A673 (cell line): ENCODE measurements around the gene AOPEP. TPM values are rescaled to one million over a fixed set of nuclear protein-coding genes. Genes with fewer than 3 reads are reported as not detected.

Source experiments
- BruUV-seq: library from RNA; stranded (reverse); fragments of 400-500 nt; replicated peaks from 2 replicates; lab custom pipeline; 2021; lab: Mats Ljungman, UMichigan
- CTCF ChIA-PET: fragments of 300-600 bp; sonication (Branson Sonifier 250); formaldehyde crosslinking; loops from one replicate; lab custom pipeline; 2022; ENCODE audit warnings: antibody characterized with exemption; lab: Charles Lee
- POLR2A ChIA-PET: fragments of 300-600 bp; sonication (Branson Sonifier 250); formaldehyde crosslinking; loops from one replicate; lab custom pipeline; 2022; ENCODE audit warnings: antibody characterized with exemption; ENCODE audit not compliant: low non-redundant PET; lab: Charles Lee
- DNase-seq: peaks from one replicate; pipeline ENCODE4 v3.0.0-alpha.2; 2015; ENCODE audit warnings: low spot score
- H3K27ac ChIP-seq: fragments of 200-600 bp; sonication (generic); 2 replicates; pipeline ENCODE4 v1.5.1; 2016; ENCODE audit warnings: mixed run types, low read depth, mild to moderate bottlenecking, mixed read lengths, antibody characterized with exemption, low read length; ENCODE audit not compliant: poor library complexity, severe bottlenecking
- H3K27me3 ChIP-seq: fragments of 200-600 bp; sonication (generic); replicated peaks from 2 replicates; pipeline ENCODE4 v1.6.1; 2017; ENCODE audit warnings: mixed run types, low read depth, mild to moderate bottlenecking, mixed read lengths, antibody characterized with exemption, low read length; ENCODE audit not compliant: insufficient read depth, poor library complexity
- H3K36me3 ChIP-seq: fragments of 200-600 bp; sonication (generic); 2 replicates; pipeline ENCODE4 v1.6.1; 2016; ENCODE audit warnings: mixed run types, mild to moderate bottlenecking, mixed read lengths, antibody characterized with exemption, low read length; ENCODE audit not compliant: insufficient read depth, poor library complexity, severe bottlenecking
- H3K4me1 ChIP-seq: fragments of 200-600 bp; sonication (generic); 2 replicates; pipeline ENCODE4 v1.6.1; 2017; ENCODE audit warnings: mixed run types, mild to moderate bottlenecking, mixed read lengths, antibody characterized with exemption, low read length; ENCODE audit not compliant: insufficient read depth, poor library complexity, severe bottlenecking
- H3K4me3 ChIP-seq: fragments of 200-600 bp; sonication (generic); 2 replicates; pipeline ENCODE4 v1.5.1; 2016; ENCODE audit warnings: low read depth, mixed run types, mild to moderate bottlenecking, mixed read lengths, low read length; ENCODE audit not compliant: poor library complexity, severe bottlenecking
- H3K9me3 ChIP-seq: fragments of 200-600 bp; sonication (generic); 2 replicates; pipeline ENCODE4 v1.6.1; 2016; ENCODE audit warnings: mixed run types, low read depth, mild to moderate bottlenecking, mixed read lengths, antibody characterized with exemption, low read length; ENCODE audit not compliant: poor library complexity, severe bottlenecking
- EZH2 ChIP-seq: fragments of 200-600 bp; sonication (generic); IDR thresholded peaks from 2 replicates; pipeline ENCODE4 v1.6.1; 2017; ENCODE audit warnings: borderline replicate concordance, low read depth, mild to moderate bottlenecking, mixed read lengths, antibody characterized with exemption, low read length; ENCODE audit not compliant: poor library complexity, severe bottlenecking
- intact Hi-C: fragments of 100-400 bp; cut with micrococcal nuclease; formaldehyde crosslinking; loops from one replicate; pipeline ENCODE4 v1.10.0; 2022; ENCODE audit not compliant: unreplicated experiment
- total RNA-seq: library from RNA; stranded (reverse); gene quantifications from 2 replicates; pipeline ENCODE4 v1.2.3, GENCODE V29; 2021
- TF ChIP-seq, protein P1 (sequence below): fragments of 300-800, 200-600 bp; sonication (generic); conservative IDR thresholded peaks from 2 replicates; pipeline ENCODE4 v1.5.1; 2017; ENCODE audit warnings: low read depth, mild to moderate bottlenecking, antibody characterized with exemption, low read length, moderate library complexity, mixed read lengths

AOPEP gene
- total RNA-seq, 1 experiment from 2014 or later = 17.5 TPM

DNA sequence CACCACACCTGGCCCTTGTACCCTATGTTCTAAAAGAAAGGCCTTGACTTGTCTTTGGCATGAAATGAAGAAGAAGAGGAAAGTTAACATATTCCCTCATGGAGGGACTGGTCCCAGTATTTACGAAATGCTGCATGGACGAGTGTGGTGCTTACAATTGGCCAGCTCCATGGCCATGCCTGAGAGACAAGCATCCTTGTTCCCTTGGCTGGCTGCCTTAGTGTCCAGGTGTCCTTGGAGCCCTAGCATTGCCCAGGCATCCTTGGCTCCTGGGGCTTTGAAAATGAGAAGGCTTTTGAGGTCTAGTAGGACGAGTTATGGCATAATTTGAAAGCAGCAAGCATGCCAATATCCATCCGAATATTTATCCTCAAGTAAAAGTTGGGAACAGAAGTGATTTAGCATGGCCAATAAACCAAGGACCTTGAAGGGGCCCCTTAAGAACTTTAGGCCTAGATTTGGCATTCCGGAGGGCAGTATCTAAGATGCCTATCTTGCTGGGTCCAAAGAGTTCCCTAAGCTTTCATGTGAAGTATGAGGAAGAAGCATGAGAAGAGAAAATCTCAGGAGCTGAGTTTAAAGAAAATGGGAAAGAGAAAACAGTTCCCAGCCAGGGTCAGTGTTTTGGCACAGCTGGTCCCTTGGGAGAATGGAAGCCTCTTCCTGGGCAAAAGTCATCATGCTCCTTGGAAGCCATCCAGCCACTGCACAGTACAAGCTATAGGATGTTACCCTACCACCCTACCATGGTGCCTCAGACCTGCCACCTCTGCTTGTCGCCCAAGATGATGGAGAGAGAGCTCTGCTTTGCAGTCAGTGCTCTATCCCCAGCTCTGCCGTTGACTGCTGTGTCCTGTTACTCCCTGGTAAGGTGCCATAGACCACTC is 91.0 kb downstream of the AOPEP start:
- no peak for DNase-seq
- Histone ChIP-seq H3K4me1 (no peaks in the 10 kb centered on the region), H3K27me3 (no peaks in the 10 kb centered on the region), H3K9me3 (no peaks in the 10 kb centered on the region), H3K4me3 (no peak overlapping the region), H3K36me3 (no peaks in the 10 kb centered on the region), H3K27ac (no peak overlapping the region)
- no TSS peak for BruUV-seq
- no peak for TF ChIP-seq EZH2
- POLR2A ChIA-PET = no interaction called here
- intact Hi-C loops = no loop called here
- CTCF ChIA-PET = no interaction called here

DNA sequence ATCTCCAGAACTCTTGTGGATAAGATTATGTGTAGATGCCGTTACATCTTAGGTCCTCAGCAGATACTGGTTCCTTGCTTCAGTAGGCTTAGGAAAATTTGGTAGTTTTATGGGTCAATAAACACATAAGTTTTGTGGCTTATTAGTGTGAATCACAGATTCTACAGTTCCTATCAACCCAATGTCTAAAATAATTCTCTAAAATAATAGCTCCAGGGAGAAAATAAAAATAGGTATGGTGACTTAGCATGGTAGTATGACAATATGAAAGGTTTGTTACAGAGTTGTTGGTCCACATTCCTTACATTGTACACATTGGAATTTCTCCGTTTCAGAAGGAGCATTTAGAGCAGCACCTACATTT is 91.7 kb downstream of the AOPEP start:
- intact Hi-C loops = no loop called here
- Histone ChIP-seq H3K4me3 (no peak overlapping the region), H3K27ac (no peak overlapping the region), H3K4me1 (no peaks in the 10 kb centered on the region), H3K9me3 (no peaks in the 10 kb centered on the region), H3K27me3 (no peaks in the 10 kb centered on the region), H3K36me3 (no peaks in the 10 kb centered on the region)
- CTCF ChIA-PET = no interaction called here
- BruUV-seq = no TSS peak
- TF ChIP-seq, protein P1, sequence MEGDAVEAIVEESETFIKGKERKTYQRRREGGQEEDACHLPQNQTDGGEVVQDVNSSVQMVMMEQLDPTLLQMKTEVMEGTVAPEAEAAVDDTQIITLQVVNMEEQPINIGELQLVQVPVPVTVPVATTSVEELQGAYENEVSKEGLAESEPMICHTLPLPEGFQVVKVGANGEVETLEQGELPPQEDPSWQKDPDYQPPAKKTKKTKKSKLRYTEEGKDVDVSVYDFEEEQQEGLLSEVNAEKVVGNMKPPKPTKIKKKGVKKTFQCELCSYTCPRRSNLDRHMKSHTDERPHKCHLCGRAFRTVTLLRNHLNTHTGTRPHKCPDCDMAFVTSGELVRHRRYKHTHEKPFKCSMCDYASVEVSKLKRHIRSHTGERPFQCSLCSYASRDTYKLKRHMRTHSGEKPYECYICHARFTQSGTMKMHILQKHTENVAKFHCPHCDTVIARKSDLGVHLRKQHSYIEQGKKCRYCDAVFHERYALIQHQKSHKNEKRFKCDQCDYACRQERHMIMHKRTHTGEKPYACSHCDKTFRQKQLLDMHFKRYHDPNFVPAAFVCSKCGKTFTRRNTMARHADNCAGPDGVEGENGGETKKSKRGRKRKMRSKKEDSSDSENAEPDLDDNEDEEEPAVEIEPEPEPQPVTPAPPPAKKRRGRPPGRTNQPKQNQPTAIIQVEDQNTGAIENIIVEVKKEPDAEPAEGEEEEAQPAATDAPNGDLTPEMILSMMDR = no peak
- no peak for TF ChIP-seq EZH2
- POLR2A ChIA-PET = no interaction called here
- DNase-seq = no peak

DNA sequence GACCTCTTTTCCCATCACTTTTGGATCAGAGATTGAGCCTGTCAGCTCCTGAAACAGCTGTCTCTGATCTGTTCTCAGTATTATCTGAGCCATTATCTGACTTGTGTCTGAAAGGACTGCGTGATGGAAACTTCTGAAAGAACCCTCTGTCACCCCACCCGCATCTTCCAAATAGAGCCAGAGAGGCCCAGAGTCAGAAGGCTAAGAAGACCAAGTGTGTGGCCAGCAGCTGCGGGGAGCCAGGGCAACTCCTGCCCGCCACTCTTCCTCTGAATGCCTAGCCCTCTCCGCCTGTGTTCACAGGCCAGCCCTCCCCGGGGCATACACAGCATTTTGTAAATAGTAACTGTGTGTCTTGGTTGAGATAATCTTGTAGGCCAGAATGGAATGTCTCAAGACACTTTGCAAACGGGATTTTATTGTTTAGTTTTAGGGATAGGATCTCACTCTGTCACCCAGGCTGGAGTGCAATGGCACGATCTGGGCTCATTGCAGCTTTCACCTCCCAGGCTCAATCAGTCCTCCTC is 92.7 kb downstream of the AOPEP start:
- CTCF ChIA-PET = no interaction called here
- intact Hi-C loops = no loop called here
- H3K4me3 ChIP-seq = no peak overlapping the region
- POLR2A ChIA-PET = no interaction called here
- TF ChIP-seq, protein P1 = no peak
- no peak for TF ChIP-seq EZH2
- H3K36me3 ChIP-seq = no peaks in the 10 kb centered on the region
- H3K27ac ChIP-seq = no peak overlapping the region
- no TSS peak for BruUV-seq
- H3K4me1 ChIP-seq = no peaks in the 10 kb centered on the region
- H3K9me3 ChIP-seq = no peaks in the 10 kb centered on the region
- DNase-seq = no peak
- H3K27me3 ChIP-seq = no peaks in the 10 kb centered on the region
